Prostate gland (tissue), 2 donors: ENCODE results near the gene GAREM1.

ENCODE experiments used
- POLR2AphosphoS5 ChIP-seq: sonication (generic); formaldehyde crosslinking; IDR thresholded peaks from one replicate; pipeline ENCODE4 v1.6.1; 2017; ENCODE audit warnings: antibody characterized with exemption
- TF ChIP-seq, protein P1 (sequence below), 4 experiments: fragments of 200-600 bp in 2 of 4; fragments of 450-650 bp in 2 of 4; sonication (generic) in 2 of 4; IDR thresholded peaks; 1 replicate in 3 of 4; 2 replicates in 1 of 4; pipeline ENCODE4 v1.5.1; 2016 to 2019; ENCODE audit warnings: antibody characterized with exemption in 4 of 4, mild to moderate bottlenecking in 2 of 4, moderate library complexity in 2 of 4

GRCh38 chr18:32389191-32389590 lies 81.5 kb downstream of the GAREM1 start:
- TF ChIP-seq, protein P1, sequence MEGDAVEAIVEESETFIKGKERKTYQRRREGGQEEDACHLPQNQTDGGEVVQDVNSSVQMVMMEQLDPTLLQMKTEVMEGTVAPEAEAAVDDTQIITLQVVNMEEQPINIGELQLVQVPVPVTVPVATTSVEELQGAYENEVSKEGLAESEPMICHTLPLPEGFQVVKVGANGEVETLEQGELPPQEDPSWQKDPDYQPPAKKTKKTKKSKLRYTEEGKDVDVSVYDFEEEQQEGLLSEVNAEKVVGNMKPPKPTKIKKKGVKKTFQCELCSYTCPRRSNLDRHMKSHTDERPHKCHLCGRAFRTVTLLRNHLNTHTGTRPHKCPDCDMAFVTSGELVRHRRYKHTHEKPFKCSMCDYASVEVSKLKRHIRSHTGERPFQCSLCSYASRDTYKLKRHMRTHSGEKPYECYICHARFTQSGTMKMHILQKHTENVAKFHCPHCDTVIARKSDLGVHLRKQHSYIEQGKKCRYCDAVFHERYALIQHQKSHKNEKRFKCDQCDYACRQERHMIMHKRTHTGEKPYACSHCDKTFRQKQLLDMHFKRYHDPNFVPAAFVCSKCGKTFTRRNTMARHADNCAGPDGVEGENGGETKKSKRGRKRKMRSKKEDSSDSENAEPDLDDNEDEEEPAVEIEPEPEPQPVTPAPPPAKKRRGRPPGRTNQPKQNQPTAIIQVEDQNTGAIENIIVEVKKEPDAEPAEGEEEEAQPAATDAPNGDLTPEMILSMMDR (IDR thresholded peaks at IDR 0.05) = no peak
- TF ChIP-seq POLR2AphosphoS5 = no peak
